OCI-LY3 (cell line): ENCODE data around the gene LAPTM5.
"Not testable (repeated sequence)": the region's sequence is repeated elsewhere in the genome, so short reads cannot be mapped to it uniquely, and the experiment has no call there.

Experiments used
- H2AFZ ChIP-seq: fragments of 200-600, 300-600 bp; shearing (Covaris generic); 2 replicates; pipeline ENCODE4 v1.6.0; 2014; ENCODE audit warnings: antibody characterized with exemption, low read depth, low read length
- H3K27ac ChIP-seq: fragments of 200-600, 300-600 bp; sonication (generic); 2 replicates; pipeline ENCODE4 v1.5.1; 2014; ENCODE audit warnings: mild to moderate bottlenecking, low read length, moderate library complexity, mixed read lengths
- H3K27me3 ChIP-seq: fragments of 200-600, 300-600 bp; sonication (generic); 2 replicates; pipeline ENCODE4 v1.6.1; 2014; ENCODE audit warnings: low read depth, low read length, mixed read lengths
- H3K36me3 ChIP-seq: fragments of 200-600, 300-600 bp; sonication (generic); replicated peaks from 2 replicates; pipeline ENCODE3; 2014; ENCODE audit warnings: low read depth, low read length, mixed read lengths
- H3K4me1 ChIP-seq: fragments of 300-600, 200-600 bp; sonication (generic); 2 replicates; pipeline ENCODE4 v1.6.1; 2014; ENCODE audit warnings: low read length, mixed read lengths
- H3K4me2 ChIP-seq: fragments of 200-600, 300-600 bp; sonication (generic); 2 replicates; pipeline ENCODE4 v1.6.1; 2014; ENCODE audit warnings: low read length, mixed read lengths
- H3K4me3 ChIP-seq: fragments of 300-600, 200-600 bp; sonication (generic); 2 replicates; pipeline ENCODE4 v1.5.1; 2014; ENCODE audit warnings: antibody characterized with exemption, mild to moderate bottlenecking, low read length, moderate library complexity
- H3K79me2 ChIP-seq: fragments of 300-600, 200-600 bp; shearing (Covaris generic); 2 replicates; pipeline ENCODE4 v1.6.1; 2014; ENCODE audit warnings: mild to moderate bottlenecking, low read length, mixed read lengths
- H3K9ac ChIP-seq: fragments of 300-600, 200-600 bp; shearing (Covaris generic); 2 replicates; pipeline ENCODE4 v1.6.0; 2014; ENCODE audit warnings: mild to moderate bottlenecking, low read length, moderate library complexity
- H3K9me3 ChIP-seq: fragments of 200-600, 300-600 bp; shearing (Covaris generic); 2 replicates; pipeline ENCODE4 v1.6.1; 2014; ENCODE audit warnings: low read length, mixed read lengths; ENCODE audit not compliant: insufficient read depth
- H4K20me1 ChIP-seq: fragments of 200-600, 300-600 bp; sonication (generic); 2 replicates; pipeline ENCODE4 v1.6.1; 2016; ENCODE audit warnings: low read length, mixed read lengths; ENCODE audit not compliant: insufficient read depth
- CTCF ChIP-seq: fragments of 200-600, 300-600 bp; sonication (generic); IDR thresholded peaks from 2 replicates; pipeline ENCODE4 v1.5.1; 2014; ENCODE audit warnings: antibody characterized with exemption, low read length, low read depth
- EZH2phosphoT487 ChIP-seq: fragments of 200-600 bp; shearing (Covaris generic); IDR thresholded peaks from 2 replicates; pipeline ENCODE4 v1.6.1; 2018; ENCODE audit warnings: antibody characterized with exemption, mixed run types, low read depth

Gene LAPTM5

GRCh38 chr1:30793209-30793608 is 35.6 kb upstream of the LAPTM5 start:
- H3K4me2 ChIP-seq: no peak overlapping the region
- no peak overlapping the region for H3K27ac ChIP-seq
- TF ChIP-seq CTCF: no peak
- TF ChIP-seq EZH2phosphoT487: no peak

DNA sequence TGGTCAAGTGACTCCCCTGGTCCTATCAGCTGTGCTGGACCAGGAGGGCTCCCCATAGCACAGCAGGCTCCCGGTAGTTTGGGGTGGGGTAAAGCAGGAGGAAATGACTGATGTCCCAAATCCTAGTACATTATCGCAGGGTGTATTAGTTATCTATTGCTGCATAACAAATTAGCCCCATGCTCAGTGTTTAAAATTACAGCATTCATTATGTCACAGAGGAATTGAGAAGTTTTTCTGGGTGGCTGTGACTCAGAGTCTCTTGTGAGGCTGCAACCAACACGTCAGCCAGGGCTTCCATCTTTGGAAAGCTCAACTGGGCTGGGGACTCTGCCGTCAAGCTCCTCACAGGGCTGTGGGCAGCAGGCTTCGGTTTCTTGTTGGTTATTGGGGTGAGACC is 34.3 kb upstream of the LAPTM5 start:
- H3K4me2 ChIP-seq: no peak overlapping the region
- H3K27ac ChIP-seq: no peak overlapping the region
- no peaks in the 10 kb centered on the region for H4K20me1 ChIP-seq

More at GRCh38 chr1:30793209-30793608, 35.6 kb upstream of the LAPTM5 start:
- Histone ChIP-seq H2AFZ (no peak overlapping the region), H3K4me1 (peaks cover 7% of the 10 kb centered on the region), H3K9ac (no peak overlapping the region), H3K27me3 (no peaks in the 10 kb centered on the region), H3K4me3 (no peak overlapping the region), H3K79me2 (no peaks in the 10 kb centered on the region), H4K20me1 (no peaks in the 10 kb centered on the region), H3K9me3 (no peaks in the 10 kb centered on the region), H3K36me3 (no peaks in the 10 kb centered on the region)

GRCh38 chr1:30790850-30791778 is 33.5 kb upstream of the LAPTM5 start:
- Histone ChIP-seq H3K27me3 (no peaks in the 10 kb centered on the region), H2AFZ (no peak overlapping the region), H3K4me3 (no peak overlapping the region), H3K9ac (no peak overlapping the region), H3K79me2 (no peaks in the 10 kb centered on the region), H3K36me3 (no peaks in the 10 kb centered on the region), H4K20me1 (no peaks in the 10 kb centered on the region), H3K4me2 (peak overlapping the region; percentile 49), H3K9me3 (no peaks in the 10 kb centered on the region), H3K27ac (no peak overlapping the region), H3K4me1 (peaks cover 11% of the 10 kb centered on the region)
- TF ChIP-seq EZH2phosphoT487 (no peak), CTCF (no peak)

More for the DNA sequence above, 34.3 kb upstream of the LAPTM5 start:
- no peak overlapping the region for H2AFZ ChIP-seq
- no peaks in the 10 kb centered on the region for H3K36me3 ChIP-seq
- H3K4me3 ChIP-seq: no peak overlapping the region
- H3K9ac ChIP-seq: no peak overlapping the region
- H3K27me3 ChIP-seq: no peaks in the 10 kb centered on the region
- TF ChIP-seq CTCF: no peak
- TF ChIP-seq EZH2phosphoT487: no peak
- H3K4me1 ChIP-seq: peaks cover 7% of the 10 kb centered on the region
- no peaks in the 10 kb centered on the region for H3K9me3 ChIP-seq
- H3K79me2 ChIP-seq: no peaks in the 10 kb centered on the region

GRCh38 chr1:30790256-30790525 is 32.6 kb upstream of the LAPTM5 start:
- not testable (repeated sequence) for H3K4me2 ChIP-seq

More at GRCh38 chr1:30790256-30790525, 32.6 kb upstream of the LAPTM5 start:
- not testable (repeated sequence) for H3K9me3 ChIP-seq, H3K4me3 ChIP-seq, H3K36me3 ChIP-seq, H3K27me3 ChIP-seq, H2AFZ ChIP-seq, H3K79me2 ChIP-seq, H4K20me1 ChIP-seq, H3K27ac ChIP-seq, H3K9ac ChIP-seq
- peaks cover 12% of the 10 kb centered on the region for H3K4me1 ChIP-seq
